NOMO-1 treated with DMSO at 0.1 percent for 48 hours (cell line): ENCODE results near the gene SKP2.
"Not testable (repeated sequence)": the region's sequence is repeated elsewhere in the genome, so short reads cannot be mapped to it uniquely, and the experiment has no call there.

Experiments
- DNase-seq: peaks from one replicate; lab custom pipeline; 2025; ENCODE audit not compliant: unreplicated experiment; lab: John Stamatoyannopoulos, UW

SKP2 gene

DNA sequence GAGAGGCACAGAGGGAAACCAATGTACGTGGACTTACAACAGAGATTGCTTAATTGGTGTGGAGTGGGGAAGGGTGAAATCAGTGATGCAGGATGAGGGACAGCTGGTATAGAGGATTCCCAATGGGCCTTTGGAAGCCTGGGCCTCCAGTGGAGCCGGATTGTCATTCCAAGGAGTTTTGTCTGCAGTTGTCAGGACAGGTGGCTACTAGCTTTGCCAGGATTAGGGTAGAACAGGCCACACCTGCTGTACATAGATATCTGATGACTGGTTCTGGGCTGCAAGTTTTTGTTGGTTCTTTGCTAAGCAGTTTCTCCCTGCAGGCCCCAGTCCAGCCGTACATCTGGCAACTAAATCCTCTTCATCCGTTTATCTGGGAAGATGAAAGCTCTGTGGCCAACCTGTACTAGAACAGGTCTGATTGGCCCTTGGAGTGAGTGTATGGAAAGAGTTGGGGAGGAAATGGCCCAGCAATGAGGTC is 4.2 kb downstream of the SKP2 start:
- no peak for DNase-seq

DNA sequence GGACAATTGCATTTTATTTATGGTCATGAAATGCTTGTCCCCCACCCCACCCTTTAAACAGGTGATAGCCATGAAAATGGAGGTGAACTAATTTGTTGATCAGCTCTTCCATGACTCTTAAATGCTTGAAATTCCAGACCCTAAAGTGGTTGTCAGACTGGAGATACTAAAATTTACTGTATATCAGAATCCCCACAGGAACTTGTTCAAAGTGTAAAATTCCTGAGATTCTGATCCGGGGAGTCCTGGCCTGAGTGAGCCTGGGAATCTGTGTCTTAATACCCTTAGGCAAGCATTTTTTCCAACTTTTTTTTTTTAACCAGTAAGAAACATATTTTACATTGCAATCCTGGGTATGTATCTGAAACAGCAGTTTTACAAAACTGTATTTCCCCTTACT is 4.7 kb downstream of the SKP2 start:
- no peak for DNase-seq

DNA sequence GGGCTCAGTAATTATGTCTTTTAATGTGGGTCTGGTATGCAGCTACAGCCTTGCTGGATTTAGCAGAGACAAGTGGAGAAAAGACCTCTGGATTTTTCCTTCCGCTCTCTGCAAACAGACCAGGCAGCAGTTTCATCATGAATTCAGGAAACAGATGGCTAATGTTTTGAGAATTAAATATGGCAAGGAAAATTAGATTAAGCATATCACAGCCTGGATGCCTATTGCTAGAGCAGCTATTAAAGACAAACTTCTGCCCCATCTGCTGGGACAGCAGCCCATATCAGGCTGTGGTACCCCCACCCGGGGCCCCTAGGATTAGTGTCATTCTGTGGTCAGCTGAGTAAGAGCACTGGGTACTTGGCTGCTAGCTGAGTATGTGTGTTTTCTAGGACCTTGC is 6.2 kb downstream of the SKP2 start:
- DNase-seq: no peak

DNA sequence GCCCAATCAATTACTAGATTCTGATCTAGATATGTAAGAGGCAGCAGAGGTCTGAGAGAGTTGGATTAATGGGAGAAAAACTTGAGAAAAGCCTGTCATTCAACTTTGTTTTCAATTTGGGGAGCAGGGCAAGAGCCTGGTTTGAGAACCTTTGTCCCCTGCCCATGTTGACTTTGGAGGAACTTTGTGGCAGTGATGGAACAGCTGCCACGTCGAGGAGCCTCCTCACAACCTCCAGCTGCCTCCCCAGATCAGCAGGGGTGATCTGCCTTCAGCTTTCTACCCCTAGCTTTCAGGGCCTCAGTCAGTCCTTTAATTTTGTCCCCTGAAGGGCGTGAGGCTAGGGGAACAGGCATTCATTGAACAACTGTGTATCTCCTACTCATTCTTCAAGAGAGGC is 8.7 kb downstream of the SKP2 start:
- DNase-seq: no peak

DNA sequence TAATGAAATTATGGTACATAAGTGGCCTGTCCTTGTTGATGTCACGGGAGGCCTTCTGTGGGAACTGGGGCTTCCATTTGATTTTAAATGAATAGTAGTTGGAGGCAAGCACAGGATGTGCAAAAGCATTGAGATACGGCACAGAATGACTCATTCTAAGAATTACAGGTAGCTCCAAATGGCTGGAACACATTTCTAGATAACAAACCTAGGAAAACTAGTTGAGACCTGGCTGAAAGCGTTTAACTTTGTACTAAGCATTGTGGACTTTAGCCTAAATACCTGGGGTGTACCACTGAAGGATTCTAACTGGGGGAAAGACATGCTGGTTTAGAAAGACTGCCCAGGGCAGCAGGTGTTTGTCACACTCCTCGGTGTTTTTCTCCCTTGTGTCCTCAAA is 9.4 kb downstream of the SKP2 start:
- no peak for DNase-seq

DNA sequence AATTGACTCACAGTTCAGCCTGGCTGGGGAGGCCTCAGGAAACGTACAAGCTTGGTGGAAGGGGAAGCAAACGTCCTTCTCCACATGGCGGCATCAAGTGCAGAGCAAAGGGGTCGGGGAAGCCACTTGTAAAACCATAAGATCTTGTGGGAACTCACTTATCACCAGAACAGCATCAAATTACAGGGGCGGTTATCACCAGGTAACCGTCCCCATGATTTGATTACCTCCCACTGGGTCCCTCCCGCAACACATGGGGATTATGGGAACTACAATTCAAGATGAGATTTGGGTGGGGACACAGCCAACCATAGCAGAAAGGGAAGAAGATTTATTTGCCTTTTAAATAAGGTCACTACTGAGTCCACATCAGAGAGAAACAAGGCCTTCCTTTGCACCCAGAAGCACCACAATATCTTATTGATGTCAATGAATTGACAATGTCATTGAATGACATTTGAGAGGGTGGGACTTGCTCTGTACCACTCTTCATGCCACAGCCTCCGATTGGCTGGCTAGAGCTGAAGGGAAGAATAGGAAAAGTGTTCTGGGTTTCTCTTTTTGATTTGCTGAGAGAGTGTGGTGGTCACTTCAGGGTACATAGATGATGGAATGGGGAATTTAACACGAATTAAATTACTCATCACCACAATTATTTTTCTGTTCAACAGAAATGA is 11.0 kb downstream of the SKP2 start:
- no peak for DNase-seq

DNA sequence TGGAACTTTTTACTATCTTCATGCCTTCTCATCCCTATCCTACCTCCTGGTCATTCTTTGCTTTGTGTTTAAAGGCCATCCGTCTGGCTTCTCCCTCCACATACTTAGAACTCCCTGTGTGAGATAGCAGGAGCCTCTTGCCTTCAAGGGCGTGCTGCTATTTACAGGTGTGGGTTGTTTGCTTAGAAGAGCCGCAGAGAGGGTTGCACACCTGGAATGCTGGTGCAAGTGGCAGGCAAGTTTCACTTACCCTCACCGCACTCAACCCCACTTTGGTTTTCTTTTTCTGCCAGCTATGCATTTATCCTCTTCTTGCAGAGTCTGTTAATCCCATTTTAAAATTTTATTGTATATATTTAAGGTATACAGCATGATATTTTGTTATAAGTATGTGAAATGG is 12.6 kb downstream of the SKP2 start:
- DNase-seq: no peak

DNA sequence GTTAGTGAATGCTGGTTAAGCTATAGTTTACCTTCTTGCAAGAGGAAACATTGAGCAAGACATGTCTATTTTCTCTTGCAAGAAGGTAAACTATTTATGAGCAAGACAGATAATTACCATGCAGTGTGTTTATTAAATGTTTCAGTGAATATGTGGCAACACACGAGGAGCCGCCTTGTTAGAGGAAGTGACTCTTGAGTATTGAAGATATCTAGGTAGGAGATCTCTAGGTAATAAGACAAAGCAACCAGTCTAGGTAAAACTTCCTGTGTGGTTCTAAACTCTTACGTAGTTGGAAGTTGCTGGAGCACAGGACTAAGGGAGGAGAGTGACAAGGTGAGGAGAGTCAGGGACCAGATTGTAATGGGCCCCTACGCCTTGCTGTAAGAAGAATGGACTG is 16.8 kb downstream of the SKP2 start:
- DNase-seq: peak; percentile 31

DNA sequence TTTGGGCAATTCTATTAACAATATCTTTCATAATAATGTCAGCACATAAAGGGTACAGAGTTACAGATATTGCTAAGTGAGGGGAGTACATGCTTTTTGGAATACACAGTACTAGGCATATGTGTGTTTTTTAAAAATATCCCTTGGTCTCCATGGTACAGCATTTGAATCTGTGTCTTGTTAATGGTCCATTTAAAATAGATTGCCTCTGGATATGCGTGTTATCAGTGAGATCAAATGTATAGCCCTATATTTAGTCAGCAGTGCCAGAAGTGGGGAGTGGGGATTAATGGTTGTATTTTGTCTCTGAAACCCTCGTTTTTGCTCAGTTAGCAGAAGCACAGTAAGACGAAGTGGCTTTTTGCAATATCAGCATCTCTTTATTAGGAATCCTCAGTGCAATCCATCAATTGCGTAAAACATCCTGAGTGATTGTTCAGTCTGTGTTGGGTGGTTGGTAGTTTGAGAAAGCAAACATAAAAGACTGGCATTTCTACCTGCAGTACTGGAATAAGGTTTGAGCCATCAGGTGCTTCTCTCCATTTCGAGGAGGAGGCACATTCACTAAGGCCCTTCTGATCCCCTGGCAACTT is 19.0 kb downstream of the SKP2 start:
- DNase-seq: no peak

DNA sequence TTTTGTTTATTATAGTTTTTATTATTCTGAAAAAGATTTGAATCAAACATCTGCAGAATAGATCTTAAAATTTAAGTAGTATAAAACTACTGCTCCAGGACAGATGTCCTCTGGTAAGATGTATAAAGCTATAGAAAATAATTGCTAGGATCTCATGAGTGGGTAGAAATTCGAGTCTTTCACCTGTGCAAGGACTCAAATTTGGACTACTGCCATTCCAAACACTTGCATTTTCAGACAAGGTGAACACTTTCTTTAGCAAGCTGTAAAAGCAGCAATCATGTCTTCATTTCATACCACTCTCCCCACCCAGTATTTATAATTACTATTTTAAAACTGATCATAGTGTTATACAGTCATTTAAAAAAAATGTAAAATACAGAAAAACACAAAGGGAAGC is 20.7 kb downstream of the SKP2 start:
- no peak for DNase-seq

DNA sequence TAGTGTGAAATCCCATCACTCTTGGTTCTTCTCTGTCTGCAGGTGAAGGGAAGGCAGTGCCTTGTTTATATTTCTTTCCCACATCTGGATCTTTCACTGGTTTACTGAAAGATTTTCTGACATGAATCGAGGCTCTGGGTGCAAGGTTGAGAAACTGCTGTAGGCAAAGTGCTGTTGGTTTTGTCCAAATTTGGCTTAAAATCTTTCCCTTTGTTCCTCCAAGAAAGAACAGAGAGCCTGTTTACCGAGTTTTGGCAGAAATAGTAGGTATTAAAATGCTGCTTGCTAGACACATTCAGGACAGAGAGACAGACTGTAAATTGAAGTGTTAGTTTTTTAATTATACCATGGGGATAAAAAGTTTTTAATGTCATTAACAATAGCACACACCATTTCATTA is 21.5 kb downstream of the SKP2 start:
- no peak for DNase-seq

DNA sequence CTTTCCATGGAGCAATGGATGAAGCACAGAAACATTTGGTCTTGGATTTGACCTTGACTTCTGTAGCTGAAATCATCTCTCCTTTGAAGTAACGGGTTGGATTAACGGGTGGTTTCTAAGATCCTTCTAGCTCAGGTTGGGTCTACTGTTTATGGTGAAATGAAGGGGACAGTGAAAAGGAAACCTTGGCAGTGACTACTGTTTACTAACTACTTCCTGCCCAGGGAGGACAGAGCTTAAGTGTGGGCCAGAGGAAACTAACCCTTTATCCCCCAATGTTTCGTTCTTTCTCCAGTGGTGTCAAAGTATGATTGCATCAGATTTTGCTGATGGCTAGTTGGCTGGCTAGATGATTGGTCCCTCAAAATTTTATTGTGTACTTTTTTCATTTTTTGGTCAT is 22.2 kb downstream of the SKP2 start:
- no peak for DNase-seq

DNA sequence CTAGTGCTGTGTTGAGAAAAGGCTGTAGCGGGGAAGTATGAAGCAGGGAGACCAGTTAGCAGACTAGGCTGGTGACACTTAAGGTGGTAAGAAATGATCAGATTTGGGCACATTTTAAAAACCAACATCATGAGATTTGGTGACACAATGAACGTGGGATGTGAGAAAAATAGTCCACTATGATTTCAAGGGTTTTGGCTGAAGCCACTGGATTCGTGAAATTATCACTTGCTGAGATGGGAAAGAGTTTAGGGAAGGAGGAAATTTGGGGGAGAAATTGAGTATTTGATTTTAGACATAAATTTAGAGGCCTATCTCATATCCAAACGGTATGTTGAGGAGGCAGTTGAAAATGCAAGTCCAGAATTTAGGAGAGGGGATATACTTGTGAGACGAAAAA is 23.1 kb downstream of the SKP2 start:
- DNase-seq: no peak

DNA sequence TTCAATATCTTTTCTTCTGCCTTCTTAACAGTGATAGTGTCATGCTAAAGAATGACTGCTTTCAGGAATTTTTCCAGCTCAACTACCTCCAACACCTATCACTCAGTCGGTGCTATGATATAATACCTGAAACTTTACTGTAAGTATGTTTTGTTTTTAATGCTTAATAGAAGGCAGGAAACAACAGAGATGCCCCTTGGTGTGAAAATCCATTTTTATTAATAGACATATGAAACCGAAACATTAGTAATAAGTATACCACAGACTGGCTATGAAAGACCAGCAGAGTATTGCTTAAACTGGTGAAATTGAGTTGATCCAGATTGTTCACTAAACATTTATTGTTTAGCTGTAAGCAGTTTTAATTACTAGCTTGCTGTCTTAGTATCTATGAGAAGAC is 25.2 kb downstream of the SKP2 start:
- DNase-seq: no peak

DNA sequence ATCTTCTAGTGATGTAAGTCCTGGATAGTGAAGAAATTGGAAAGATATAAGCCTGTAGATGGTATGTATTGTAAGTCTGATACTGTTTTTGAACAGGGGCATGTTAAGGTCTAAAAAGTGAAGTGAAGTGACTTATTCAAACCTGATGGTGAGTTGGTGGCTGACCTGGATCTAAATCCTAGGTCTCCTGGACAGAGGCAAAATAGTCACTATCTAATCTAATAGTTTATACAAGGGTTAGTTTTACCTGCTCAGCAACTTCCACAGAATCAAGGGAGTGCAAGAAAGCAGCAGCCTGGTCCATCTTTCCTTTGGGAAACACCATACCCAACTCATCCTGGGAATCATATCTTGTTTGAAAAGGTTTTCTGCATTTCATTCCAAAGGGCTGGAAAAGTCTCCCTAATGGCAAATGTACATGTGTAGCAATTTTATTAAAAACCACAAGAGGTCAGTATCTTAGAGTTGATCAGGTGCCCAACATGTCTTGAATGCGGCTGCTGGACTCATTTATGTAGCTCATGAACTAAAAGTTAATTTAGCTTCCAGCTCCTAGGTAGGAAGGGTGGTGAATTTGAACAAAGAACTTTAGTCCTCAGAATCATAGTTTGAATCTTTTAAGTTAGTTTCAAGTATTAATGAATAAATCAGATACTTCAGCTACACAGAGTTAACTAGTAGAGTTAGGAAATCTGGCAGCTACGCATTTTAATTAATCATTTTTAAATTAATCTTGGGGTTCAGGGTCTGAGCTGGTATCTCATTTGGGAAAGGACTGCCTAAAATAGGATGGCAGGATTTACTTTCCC is 26.0 kb downstream of the SKP2 start:
- DNase-seq: no peak

DNA sequence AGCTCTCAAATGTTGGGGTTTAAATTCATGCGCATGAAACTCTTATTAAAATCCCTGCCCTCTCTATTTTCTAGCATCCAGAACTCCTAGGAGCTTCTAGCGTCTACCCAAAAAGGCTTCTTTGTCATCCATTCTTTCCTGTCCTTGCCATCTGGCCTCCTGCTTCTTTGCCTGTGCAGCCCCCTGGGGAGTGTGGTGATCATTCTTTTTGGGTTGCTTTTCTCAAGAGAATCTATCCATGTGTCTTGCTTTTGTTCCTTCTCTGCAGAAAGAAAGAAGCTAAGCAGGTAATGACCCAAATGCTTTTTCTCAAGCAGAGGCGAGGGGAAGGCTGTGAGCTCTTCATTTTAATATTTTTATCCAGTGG is 26.6 kb downstream of the SKP2 start:
- DNase-seq: no peak

DNA sequence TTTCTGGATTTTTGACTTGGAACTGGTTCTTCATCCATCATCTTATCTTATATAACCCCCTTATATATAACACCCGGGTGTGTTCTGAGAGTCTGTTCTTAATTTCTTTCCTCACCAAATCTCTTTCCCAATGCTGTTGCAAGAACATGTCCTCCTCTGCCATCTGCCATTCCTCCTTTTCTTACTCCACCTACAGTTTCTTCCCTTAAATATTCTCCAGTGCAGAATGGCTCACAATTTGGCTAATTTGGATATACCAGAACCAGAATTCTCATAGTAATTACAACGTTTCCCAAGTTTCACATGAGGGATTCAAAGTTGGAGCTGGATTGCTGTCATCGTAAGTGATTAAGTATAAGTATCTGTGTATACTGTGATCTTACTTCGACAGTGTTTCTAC is 28.0 kb downstream of the SKP2 start:
- DNase-seq: no peak

DNA sequence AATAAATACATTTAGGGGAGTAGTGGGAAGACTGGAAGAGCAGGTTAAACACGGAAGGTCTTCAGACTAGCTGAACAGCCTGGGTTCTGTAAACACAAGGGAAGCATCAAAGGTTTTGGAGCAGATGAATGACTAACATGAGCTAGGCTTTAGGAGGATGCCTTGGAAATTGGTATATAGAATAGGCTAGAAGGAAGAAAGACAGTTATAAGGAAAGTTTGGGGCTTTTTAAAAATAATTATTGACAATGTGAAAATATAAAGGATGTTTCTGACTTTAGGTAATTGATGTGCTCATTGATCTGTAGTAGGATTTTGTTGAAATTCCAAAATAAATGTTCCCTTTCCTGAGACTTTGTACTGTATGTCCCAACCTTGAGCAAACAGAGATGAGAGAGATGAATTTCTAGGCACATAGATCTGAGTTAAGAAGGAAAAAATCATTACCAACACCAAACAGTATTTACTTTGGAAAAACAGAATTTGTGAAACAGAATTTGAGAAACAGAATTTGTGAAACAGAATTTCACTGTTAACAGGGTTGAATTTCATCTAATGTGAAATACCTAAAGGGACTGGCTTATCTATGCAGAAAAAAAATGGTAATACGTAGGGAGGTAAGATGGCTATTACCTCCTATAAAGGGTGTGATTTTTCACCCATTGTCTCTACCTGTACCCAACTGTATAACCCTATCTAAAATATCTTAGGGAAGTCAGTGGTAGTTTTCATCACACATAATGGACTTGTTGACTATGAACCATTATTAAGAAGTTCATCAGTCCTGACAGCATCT is 28.8 kb downstream of the SKP2 start:
- no peak for DNase-seq

DNA sequence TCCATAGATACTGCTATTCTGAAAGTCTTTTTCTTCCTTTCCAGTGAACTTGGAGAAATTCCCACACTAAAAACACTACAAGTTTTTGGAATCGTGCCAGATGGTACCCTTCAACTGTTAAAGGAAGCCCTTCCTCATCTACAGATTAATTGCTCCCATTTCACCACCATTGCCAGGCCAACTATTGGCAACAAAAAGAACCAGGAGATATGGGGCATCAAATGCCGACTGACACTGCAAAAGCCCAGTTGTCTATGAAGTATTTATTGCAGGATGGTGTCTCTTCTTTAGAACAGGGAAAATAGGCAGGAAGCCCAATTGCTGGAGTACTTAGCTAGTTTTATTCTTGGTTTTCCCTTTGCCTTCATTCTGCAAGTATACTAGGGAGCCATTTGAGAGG is 29.9 kb downstream of the SKP2 start:
- DNase-seq: no peak

DNA sequence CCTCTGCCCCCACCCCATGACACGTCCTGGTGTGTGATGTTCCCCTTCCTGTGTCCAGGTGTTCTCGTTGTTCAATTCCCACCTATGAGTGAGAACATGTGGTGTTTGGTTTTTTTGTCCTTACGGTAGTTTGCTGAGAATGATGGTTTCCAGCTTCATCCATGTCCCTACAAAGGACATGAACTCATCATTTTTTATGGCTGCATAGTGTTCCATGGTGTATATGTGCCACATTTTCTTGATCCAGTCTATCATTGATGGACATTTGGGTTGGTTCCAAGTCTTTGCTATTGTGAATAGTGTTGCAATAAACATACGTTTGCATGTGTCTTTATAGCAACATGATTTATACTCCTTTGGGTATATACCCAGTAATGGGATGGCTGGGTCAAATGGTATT is 32.5 kb downstream of the SKP2 start:
- not testable (repeated sequence) for DNase-seq

DNA sequence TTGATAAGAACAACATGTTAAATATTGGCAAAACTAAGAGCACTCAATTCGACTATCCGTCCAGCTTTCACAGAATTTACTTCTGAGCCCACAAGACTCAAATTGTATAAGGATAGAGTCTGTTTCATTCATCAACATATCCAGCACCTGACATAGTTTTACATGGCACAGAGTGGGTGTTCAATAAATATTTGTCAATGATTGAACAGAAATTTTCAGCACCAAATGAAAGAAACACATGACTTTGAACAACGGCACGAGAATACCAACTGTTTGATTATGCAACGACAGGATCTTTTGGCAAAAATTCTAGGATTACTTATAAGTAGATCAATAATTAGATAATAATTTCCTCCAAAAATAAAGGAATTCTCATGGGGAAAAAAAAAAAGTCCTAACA is 41.8 kb downstream of the SKP2 start:
- DNase-seq: no peak

DNA sequence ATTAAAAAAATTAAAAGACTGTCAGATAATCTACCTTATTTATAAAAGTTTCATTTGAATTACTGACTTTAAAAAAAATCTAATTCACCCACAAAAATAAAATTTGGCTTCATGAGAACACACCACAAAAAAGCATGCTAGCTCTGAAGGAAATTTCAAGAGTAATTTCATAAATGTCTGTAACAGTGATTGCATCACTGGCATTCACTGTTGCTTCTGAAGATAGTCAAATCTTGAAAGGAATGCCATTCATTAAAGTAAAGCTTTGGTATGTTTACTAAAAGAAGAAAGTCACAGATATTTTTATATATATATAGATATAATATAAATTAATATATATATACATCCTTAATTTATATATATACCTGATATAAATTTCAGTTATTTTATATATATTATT is 46.4 kb downstream of the SKP2 start:
- DNase-seq: no peak
